Measurements from ENCODE around the gene TALDO1. TPM values are rescaled to one million over a fixed set of nuclear protein-coding genes. Genes with fewer than 3 reads are reported as not detected.

Gene TALDO1
- total RNA-seq, 4 donors from 2014 or later, result 140 to 175 (median 149) TPM

DNA sequence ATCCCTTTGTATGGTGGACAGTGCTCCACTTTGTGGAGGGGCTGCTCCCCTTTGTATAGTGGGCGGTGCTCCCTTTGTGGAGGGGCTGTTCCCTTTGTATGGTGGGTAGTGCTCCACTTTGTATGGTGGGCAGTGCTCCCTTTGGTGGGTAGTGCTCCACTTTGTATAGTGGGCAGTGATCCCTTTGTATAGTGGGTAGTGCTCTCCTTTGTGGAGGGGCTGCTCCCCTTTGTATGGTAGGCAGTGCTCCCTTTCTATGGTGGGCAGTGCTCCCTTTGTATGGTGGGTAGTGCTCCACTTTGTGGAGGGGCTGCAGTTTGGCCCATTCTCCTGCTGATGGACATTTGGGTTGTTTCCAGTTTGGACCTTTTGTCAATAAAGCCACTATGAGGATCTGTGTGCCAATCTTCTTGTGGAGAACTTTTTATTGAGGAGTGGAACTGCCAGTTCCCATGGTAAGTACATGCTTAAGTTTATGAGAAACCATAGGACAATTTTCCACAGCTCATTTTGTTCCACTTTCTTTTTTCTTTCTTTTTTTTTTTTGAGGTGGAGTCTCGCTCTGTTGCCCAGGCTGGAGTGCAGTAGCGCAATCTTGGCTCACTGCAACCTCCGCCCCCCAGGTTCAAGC, 4.6 kb upstream of the TALDO1 start:
- TF ChIP-seq POLR2A (IDR thresholded peaks at IDR 0.05), result no peak
- TF ChIP-seq, protein P1, sequence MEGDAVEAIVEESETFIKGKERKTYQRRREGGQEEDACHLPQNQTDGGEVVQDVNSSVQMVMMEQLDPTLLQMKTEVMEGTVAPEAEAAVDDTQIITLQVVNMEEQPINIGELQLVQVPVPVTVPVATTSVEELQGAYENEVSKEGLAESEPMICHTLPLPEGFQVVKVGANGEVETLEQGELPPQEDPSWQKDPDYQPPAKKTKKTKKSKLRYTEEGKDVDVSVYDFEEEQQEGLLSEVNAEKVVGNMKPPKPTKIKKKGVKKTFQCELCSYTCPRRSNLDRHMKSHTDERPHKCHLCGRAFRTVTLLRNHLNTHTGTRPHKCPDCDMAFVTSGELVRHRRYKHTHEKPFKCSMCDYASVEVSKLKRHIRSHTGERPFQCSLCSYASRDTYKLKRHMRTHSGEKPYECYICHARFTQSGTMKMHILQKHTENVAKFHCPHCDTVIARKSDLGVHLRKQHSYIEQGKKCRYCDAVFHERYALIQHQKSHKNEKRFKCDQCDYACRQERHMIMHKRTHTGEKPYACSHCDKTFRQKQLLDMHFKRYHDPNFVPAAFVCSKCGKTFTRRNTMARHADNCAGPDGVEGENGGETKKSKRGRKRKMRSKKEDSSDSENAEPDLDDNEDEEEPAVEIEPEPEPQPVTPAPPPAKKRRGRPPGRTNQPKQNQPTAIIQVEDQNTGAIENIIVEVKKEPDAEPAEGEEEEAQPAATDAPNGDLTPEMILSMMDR (IDR thresholded peaks at IDR 0.05), result no peak
- no peaks in the 10 kb centered on the region for H3K9me3 ChIP-seq
- DNase-seq, result no peak

DNA sequence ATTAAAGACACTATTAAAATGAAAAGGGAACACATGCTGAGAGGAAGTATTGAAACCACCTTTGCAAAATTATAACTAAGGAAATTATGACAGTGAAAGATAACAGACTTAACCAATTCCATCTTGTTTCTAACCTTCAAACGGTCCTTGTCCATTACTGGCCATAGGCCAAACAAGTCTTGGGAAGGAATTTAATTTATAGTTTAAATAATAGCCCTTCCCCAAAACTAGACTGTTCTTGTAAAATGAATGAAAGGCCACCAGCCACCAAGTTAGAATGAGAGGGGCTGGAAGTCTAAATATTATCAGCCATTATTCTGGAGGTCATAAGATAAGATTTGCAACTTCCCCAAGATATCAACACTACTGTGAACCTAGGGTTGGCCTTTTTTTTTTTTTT, 1.8 kb upstream of the TALDO1 start:
- no peak for DNase-seq
- no peaks in the 10 kb centered on the region for H3K36me3 ChIP-seq
- H3K4me1 ChIP-seq, result peaks cover 0 to 28% (median 13%) of the 10 kb centered on the region in 4 donors
- H3K27me3 ChIP-seq, result no peaks in the 10 kb centered on the region
- H3K4me3 ChIP-seq, result no peak overlapping the region
- H3K27ac ChIP-seq, result no peak overlapping the region
- H3K9me3 ChIP-seq, result no peaks in the 10 kb centered on the region
- TF ChIP-seq, protein P1 (IDR thresholded peaks at IDR 0.05), result no peak
- no peak for TF ChIP-seq POLR2A (IDR thresholded peaks at IDR 0.05)

More for the DNA sequence above, 4.6 kb upstream of the TALDO1 start:
- Histone ChIP-seq H3K27me3 (no peaks in the 10 kb centered on the region), H3K4me3 (no peak overlapping the region), H3K36me3 (no peaks in the 10 kb centered on the region), H3K4me1 (peaks cover 0 to 4% (median 2%) of the 10 kb centered on the region in 4 donors), H3K27ac (no peak overlapping the region)

GRCh38 chr11:746289-747157, 741 bp upstream of the TALDO1 start:
- Histone ChIP-seq H3K36me3 (no peaks in the 10 kb centered on the region), H3K9me3 (no peaks in the 10 kb centered on the region), H3K27me3 (no peaks in the 10 kb centered on the region), H3K27ac (peak overlapping the region; percentile 75 to 93 (median 82)), H3K4me1 (peaks cover 0 to 31% (median 13%) of the 10 kb centered on the region in 4 donors), H3K4me3 (peak overlapping the region; percentile 68 to 98 (median 88))
- no peak for TF ChIP-seq POLR2A (IDR thresholded peaks at IDR 0.05)
- TF ChIP-seq, protein P1 (IDR thresholded peaks at IDR 0.05), result no peak
- peak in 1 of 3 donors; percentile 33 for DNase-seq

DNA sequence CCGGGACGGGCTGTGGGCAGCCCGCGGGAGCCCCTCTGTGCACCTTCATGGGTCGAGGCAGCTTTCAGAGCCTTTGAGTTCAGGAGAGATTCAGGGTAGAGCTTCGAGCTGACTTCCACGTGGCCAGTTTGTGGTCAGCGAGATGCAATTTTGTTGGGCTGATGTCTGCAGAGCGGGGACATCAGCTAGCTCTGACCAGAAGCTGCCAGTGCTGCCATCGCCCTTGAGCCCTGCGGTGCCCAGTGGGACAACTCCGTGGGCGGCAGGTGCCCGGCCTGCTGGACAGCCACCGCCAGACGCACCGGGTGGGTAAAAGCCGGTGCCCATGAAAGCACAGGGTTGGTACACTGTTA, 719 bp downstream of the TALDO1 start:
- peak overlapping the region; percentile 75 to 93 (median 82) for H3K27ac ChIP-seq
- peaks cover 0 to 31% (median 13%) of the 10 kb centered on the region in 4 donors for H3K4me1 ChIP-seq
- peak overlapping the region; percentile 68 to 98 (median 88) for H3K4me3 ChIP-seq
- no peak for TF ChIP-seq POLR2A (IDR thresholded peaks at IDR 0.05)
- TF ChIP-seq, protein P1 (IDR thresholded peaks at IDR 0.05), result no peak
- H3K27me3 ChIP-seq, result no peaks in the 10 kb centered on the region
- peaks cover 0 to 7% (median 0%) of the 10 kb centered on the region in 3 donors for H3K36me3 ChIP-seq
- DNase-seq, result peak in 1 of 3 donors; percentile 58
- H3K9me3 ChIP-seq, result no peaks in the 10 kb centered on the region

- no peaks in the 10 kb centered on the region for H3K27me3 ChIP-seq
- H3K27ac ChIP-seq, result no peak overlapping the region
- DNase-seq, result no peak
- no peak overlapping the region for H3K4me3 ChIP-seq
- TF ChIP-seq POLR2A (IDR thresholded peaks at IDR 0.05), result no peak
- TF ChIP-seq, protein P1 (IDR thresholded peaks at IDR 0.05), result no peak
- peaks cover 0 to 31% (median 13%) of the 10 kb centered on the region in 4 donors for H3K4me1 ChIP-seq
- no peaks in the 10 kb centered on the region for H3K9me3 ChIP-seq
- peaks cover 0 to 7% (median 0%) of the 10 kb centered on the region in 3 donors for H3K36me3 ChIP-seq
Measured at GRCh38 chr11:749731-750130, 2.5 kb downstream of the TALDO1 start.
